ENCODE data around the gene NFXL1.

- TF ChIP-seq POLR2A (IDR thresholded peaks at IDR 0.05; ENCODE audit: low read depth, low read length) (no peak), TAF1 (IDR thresholded peaks at IDR 0.05; ENCODE audit: low read depth, low read length) (no peak)
These were observed 75.9 kb downstream of the NFXL1 start for GRCh38 chr4:47838445-47838844.

All from GM12891 (cell line).